HG03575 (cell line): ENCODE data around the gene LSM4.

ENCODE experiments used
- ATAC-seq: cut with Tn5 transposase; IDR thresholded peaks from one replicate; pipeline ENCODE4 v1.9.1; 2021; ENCODE audit not compliant: unreplicated experiment, insufficient number of reproducible peaks, low FRiP score; ENCODE audit errors: extremely low read depth

LSM4 gene

DNA sequence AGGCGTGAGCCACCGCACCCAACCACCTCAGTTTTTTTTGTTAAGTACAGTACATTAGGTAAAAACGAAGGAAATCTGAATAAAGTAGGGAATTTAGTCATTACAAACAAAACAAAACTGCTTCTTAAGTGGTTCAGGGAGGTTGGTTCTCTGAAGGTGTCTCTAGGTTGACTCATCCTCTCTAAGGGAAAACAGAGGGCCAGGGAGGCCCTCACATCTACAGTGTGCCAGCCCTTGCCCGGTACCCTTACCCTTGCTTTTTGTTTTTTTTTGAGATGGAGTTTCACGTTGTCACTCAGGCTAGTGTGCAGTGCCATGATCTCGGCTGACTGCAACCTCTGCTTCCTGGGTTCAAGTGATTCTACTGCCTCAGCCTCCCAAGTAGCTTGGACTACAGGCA lies 24.3 kb downstream of the LSM4 start:
- no peak for ATAC-seq

DNA sequence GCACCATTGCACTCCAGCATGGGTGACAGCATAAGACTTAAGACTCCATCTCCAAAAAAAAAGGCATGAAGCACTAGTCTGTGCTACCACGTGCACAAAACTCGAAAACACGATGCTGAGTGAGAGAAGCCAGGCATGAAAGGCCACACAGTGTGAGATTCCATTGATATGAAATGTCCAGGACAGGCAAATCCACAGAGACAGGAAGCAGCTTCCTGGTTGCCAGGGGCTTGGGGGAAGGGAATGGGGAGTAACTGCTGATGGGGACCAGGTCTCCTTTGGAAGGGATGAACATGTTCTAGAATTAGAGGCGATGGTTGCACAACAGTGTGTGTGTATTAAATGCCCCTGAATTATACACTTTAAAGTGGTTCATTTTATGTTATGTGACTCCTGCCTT lies 25.6 kb downstream of the LSM4 start:
- no peak for ATAC-seq

DNA sequence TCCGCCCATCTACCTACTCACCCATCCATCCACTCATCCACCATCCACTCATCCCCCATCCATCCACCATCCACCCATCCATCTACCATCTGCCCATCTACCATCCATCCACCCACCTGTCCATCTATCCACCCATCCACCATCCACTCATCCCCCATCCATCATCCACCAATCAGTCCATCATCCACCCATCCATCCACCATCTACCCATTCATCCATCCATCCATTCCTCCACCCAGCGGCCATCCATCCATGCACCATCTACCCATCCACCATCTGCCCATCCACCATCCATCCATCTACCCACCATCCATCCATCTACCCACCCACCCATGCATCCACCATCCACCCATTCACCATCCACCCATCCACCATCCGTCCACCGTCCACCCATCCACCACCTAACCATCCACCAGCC lies 27.8 kb downstream of the LSM4 start:
- ATAC-seq = no peak

DNA sequence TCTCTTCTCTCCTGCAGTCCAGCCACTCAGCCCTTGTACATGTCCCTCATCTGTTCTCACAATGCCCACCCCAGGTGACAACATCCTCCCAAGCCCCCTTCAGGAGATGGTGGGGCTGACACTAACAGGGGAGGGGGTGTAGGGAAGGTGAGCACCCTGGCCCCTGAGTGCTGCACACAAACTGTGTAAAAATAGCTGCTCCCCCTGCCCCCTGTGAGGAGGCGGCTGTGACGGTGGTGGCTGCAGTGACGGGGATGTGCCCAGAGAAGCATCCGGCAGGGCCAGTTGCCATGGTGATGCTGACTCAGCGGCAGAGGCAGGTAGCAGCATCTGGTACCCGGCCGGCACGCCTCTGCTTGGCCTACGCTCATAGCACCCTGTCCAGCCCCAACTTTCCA lies 28.4 kb downstream of the LSM4 start:
- no peak for ATAC-seq

DNA sequence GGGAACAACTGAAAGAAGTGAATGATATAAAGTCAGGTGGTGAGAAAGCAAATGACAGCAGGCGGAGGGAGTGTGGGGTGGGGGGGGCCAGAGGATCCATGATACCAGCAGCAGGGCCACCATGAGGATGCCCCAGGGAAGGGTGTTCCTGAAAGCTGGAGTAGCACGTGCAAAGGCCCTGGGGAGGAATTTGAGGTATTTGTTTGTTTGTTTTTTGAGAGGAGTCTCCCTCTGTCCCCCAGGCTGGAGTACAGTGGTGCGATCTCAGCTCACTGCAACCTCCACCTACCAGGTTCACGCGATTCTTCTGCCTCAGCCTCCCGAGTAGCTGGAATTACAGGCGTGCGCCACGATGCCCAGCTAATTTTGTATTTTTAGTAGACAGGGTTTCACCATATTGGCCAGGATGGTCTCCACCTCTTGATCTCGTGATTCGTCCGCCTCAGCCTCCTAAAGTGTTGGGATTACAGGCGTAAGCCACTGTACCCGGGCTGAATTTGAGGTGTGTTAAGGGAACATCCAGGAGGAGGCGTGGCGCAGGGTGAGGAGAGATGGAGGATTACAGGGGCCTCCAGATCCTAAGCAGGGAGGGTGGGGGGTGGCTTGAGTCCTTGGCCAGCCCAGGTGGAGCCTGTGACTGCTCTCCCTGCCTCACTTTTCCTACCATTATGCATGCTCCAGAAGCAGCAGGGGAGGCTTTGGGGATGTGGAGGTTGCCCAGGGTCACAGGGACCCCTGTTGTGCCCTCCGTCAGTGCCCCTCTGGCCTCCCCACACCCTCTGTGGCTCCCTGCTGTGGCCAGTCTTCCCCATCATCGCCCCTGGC lies 29.0 kb downstream of the LSM4 start:
- ATAC-seq = no peak

GRCh38 chr19:18292810-18293641 lies 29.9 kb downstream of the LSM4 start:
- no peak for ATAC-seq

GRCh38 chr19:18292462-18292809 lies 30.4 kb downstream of the LSM4 start:
- ATAC-seq = no peak

DNA sequence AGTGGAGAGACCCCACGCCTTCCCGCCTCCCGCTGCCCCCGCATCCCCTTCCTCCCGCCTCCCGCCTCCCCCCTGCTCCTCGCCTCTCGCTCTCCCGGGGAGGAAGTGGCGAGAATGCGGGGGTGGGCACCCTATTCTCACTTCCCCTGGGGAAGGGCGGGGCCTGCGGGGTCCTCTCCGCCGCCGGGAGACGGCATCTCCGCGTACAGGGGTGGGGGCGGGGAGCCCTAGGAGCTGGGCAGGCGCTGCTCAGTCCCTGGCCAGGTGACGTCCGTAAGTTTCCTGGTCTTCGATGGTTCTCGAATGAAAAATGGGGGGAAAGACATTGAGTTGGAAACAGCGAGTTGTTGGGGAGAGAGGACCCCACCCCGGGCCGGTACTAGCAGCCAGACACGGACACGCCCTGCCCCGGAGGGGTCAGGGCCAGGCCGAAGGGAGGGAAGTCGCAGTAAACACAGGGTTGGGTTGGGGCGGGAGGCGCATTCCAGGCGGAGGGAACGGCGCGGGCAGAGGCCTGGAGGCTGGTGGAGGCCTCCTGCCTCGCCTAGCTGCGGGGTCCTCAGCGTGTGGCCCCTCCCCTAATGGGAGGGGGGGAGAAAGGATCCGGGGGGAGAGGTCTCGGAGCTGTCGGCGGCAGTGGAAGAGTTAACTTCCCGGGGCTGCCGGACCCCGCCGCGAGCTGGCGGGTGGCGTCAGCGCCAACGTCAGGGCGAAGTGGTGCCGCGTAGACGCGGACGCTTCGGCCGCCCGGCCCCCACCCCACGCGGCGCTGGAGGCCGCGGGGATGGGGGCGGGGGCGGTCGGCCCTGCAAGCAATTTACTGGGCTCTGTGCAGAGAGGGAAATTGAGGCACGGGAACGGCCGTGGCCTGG lies 31.1 kb downstream of the LSM4 start:
- no peak for ATAC-seq

DNA sequence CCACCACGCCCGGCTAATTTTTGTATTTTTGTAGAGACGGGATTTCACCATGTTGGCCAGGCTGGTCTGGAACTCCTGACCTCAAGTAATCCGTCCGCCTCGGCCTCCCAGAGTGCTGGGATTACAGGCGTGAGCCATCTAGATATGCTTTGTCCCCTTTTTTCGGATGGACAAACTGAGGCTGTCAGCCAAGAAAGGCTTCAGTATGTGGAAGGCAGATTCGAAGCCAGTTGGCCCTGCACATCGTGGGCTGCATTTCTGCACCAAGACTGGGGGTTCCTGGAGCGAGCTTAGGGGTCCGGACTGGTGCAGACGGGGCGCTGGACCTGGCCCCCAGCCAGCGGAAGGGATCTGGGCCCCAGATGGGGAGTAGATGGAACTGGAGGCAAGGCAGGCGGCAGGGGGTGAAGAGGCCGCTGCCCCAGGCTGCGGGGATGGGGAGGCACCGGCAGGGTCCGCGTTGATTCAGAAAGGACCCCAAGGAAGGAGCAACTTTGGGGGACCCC lies 31.8 kb downstream of the LSM4 start:
- no peak for ATAC-seq

GRCh38 chr19:18290302-18291018 lies 32.4 kb downstream of the LSM4 start:
- ATAC-seq = no peak

DNA sequence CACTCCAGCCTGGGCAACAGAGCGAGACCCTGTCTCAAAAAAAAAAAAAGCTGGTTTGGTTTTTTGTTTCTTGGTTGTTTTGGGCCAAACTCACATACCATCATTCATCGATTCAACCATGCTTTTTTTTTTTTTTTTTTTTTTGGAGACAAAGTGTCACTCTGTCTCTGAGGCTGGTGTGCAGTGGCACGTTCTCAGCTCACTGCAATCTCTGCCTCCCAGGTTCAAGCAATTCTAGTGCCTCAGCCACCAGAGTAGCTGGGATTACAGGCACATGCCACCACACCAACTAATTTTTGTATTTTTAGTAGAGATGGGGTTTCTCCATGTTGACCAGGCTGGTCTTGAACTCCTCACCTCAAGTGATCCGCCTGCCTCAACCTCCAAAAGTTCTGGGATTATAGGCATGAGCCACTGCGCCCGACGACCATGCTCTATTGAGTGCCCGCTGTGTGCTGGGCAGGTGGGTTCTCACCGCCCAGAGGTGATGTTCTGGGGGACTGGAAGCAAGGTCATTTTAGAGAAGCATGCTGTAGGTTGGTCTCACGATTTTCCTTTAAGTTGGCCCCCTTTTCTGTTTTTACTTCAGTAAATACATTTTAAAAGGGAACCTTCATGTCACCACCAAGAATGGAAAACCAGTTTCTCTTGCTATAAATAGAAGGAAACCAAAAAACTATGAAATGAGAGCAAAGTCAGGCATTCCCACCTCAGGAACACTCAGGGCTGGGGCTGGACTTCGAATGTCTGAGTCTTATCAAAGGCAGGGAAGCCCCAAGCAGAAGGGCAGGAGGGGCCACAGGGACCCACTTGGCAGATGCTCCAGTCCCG lies 33.2 kb downstream of the LSM4 start:
- ATAC-seq = no peak

DNA sequence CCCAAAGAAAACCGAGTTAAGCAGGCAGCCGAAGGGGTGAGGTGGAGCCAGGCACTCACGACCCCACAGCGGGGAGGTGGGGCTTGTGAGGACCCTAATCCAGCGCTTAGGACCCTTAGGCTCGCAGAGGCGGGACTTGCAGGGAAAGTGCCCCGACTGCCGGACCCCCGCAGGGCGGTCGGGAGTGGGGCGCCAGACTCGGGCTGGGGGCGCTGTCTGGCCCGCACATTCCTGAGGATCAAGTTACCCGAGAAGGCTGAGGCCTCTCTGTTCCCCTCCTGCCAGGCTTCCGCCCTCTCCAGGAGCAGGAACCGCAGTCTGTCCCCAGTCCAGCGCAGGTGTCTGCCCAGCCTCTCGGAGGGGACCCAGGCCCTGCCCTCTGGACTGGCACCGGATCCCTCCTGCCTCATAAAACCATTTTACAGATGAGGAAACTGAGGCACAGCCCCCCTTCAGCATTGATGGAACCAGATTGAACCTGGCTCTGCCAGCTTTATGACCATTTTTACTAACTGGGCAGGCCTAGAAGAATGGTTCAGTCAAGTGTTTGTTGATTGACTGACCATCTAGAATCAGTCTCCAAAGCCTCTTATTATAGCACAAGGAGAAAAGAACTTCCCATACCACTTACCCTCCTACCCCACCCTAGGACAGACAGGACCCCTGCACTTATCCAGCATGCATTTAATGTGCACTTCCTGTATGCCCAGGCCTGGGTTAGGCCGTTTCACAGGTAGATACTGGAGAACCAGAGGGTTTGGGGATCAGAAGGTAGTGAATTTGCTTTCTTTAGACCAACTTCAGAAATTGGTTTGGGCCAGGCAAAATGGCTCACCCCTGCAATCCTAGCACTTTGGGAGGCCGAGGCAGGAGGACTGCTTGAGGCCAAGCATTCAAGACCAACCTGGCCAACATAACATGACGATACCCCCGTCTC lies 34.8 kb downstream of the LSM4 start:
- no peak for ATAC-seq

DNA sequence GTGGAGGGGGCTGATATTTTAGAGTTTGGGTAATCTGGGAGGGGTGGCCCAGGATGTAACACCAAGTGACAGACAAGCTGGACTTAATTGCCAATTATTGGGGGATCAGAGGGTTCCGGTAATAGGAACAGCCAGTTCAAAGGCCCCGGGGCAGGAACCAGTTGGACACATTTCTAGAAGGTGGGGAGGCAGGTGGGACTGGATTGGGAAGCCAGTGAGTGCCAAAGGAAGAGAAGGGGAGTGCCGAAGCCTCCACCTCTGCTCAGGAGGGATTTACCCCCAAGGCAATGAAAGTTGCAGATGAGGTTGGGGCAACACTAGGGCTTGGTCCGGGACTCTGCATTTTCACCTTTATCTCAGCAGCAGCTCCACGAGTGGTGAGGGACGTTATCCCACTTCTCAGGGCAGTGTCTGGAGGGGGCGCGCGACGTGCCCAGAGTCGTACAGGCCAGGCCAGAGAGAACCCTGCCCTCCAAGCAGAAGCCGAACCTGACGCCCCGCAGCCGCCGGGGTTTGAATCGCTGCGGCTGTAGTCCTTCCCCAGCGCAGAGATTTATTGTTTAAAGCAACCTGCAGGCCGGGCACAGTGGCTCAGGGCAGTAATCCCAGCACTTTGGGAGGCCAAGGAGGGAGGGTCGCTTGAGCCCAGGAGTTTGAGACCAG lies 35.8 kb downstream of the LSM4 start:
- no peak for ATAC-seq

DNA sequence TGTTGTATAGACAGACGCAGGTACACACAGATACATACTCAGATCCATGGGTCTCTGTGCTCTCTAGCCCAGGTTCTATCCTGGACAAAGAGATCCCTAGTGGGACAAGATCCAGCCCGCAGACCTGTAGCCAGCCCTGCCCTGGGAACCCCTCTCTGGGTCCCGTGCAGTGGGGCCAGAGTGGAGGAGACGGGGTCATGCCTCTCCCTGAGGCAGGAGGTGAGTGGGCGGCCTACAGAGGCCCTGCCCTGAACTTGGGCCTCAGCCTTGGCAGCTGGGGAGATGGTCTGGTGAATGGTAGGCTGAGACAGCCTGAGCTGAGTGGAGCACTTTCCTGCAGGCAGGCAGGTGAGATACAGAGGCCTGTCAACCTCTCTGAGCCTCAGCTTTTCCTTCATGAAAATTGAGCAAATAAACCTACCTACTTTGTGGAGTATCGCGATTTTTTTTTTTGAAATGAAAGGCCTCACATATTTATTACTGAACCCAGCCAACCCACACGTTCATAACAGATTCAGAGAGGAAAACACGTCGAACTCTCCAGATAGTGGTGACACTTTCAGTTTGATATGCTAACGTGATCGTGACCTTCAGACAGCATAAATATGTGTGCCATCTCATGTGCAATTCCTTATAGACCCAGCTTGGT lies 38.0 kb downstream of the LSM4 start:
- ATAC-seq = no peak

DNA sequence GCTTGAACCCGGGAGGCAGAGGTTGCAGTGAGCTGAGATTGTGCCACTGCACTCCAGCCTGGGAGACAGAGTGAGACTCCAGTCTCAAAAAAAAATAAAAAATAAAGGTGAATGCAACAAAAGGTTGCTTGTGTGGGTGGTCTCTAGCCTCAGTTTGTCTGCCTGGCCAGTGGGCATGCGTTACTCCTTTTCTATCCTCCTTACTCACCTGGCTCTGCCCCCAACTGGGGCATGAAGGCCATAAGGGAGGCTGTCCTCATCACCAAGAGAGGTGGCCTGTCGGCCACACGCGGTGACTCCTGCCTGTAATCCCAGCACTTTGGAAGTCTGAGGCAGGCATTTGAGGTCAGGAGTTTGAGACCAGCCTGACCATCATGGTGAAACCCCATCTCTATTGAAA lies 39.5 kb downstream of the LSM4 start:
- ATAC-seq = no peak

- ATAC-seq = no peak
These were observed 40.1 kb downstream of the LSM4 start for GRCh38 chr19:18282788-18283141.
